GM23338 (cell line): ENCODE measurements around the gene ABCB6. TPM values are rescaled to one million over a fixed set of nuclear protein-coding genes. Genes with fewer than 3 reads are reported as not detected.

Experiments used
- ATAC-seq: fragments of 200-7000 bp; cut with Tn5 transposase; 3 replicates; pipeline ENCODE4 v1.9.1; 2020
- DNase-seq: peaks from one replicate; pipeline ENCODE4 v3.0.0-alpha.2; 2015; ENCODE audit warnings: low spot score
- H2AFZ ChIP-seq: fragments of 200-600 bp; sonication (generic); 2 replicates; pipeline ENCODE4 v1.8.0; 2016; ENCODE audit warnings: antibody characterized with exemption, mild to moderate bottlenecking, moderate library complexity
- H3F3A ChIP-seq: fragments of 200-600 bp; sonication (generic); replicated peaks from 2 replicates; pipeline ENCODE4 v1.8.0; 2017; ENCODE audit warnings: antibody characterized with exemption, mixed run types, low read depth
- H3K27ac ChIP-seq: fragments of 200-600 bp; sonication (generic); 2 replicates; pipeline ENCODE4 v1.6.1; 2016; ENCODE audit warnings: low read depth
- H3K27me3 ChIP-seq: fragments of 200-600 bp; sonication (generic); 2 replicates; pipeline ENCODE4 v1.8.0; 2016; ENCODE audit warnings: mild to moderate bottlenecking, mixed run types, moderate library complexity; ENCODE audit not compliant: insufficient read depth
- H3K36me3 ChIP-seq: fragments of 200-600 bp; sonication (generic); 2 replicates; pipeline ENCODE4 v1.8.0; 2016; ENCODE audit warnings: mild to moderate bottlenecking; ENCODE audit not compliant: insufficient read depth
- H3K4me1 ChIP-seq: fragments of 200-600 bp; sonication (generic); 2 replicates; pipeline ENCODE4 v1.8.0; 2016; ENCODE audit warnings: mild to moderate bottlenecking, moderate library complexity; ENCODE audit not compliant: insufficient read depth
- H3K4me2 ChIP-seq: fragments of 200-600 bp; sonication (generic); 2 replicates; pipeline ENCODE4 v1.7.1; 2017; ENCODE audit warnings: mixed run types
- H3K4me3 ChIP-seq: fragments of 200-600 bp; sonication (generic); 2 replicates; pipeline ENCODE4 v1.6.1; 2016; ENCODE audit warnings: mixed run types
- H3K79me2 ChIP-seq: fragments of 200-600 bp; sonication (generic); replicated peaks from 2 replicates; pipeline ENCODE4 v1.8.0; 2017; ENCODE audit warnings: mild to moderate bottlenecking; ENCODE audit not compliant: insufficient read depth
- H3K9me2 ChIP-seq: fragments of 200-600 bp; sonication (generic); 2 replicates; pipeline ENCODE4 v1.8.0; 2017; ENCODE audit not compliant: insufficient read depth
- H4K20me1 ChIP-seq: fragments of 200-600 bp; sonication (generic); replicated peaks from 2 replicates; pipeline ENCODE4 v1.8.0; 2017; ENCODE audit warnings: mild to moderate bottlenecking; ENCODE audit not compliant: insufficient read depth
- H3K27ac Mint-ChIP-seq: 2 replicates; pipeline ENCODE4 v1.8.0; 2020; ENCODE audit warnings: inconsistent platforms, mild to moderate bottlenecking, moderate library complexity, mixed read lengths
- H3K27me3 Mint-ChIP-seq: 3 replicates; pipeline ENCODE4 v1.8.0; 2022; ENCODE audit warnings: low read depth, mild to moderate bottlenecking, moderate library complexity, mixed read lengths, inconsistent platforms; ENCODE audit not compliant: insufficient read depth, poor library complexity
- H3K36me3 Mint-ChIP-seq: 3 replicates; pipeline ENCODE4 v1.8.0; 2021; ENCODE audit warnings: low read depth, mild to moderate bottlenecking, inconsistent platforms, moderate library complexity, mixed read lengths
- H3K4me1 Mint-ChIP-seq: 3 replicates; pipeline ENCODE4 v1.8.0; 2020; ENCODE audit warnings: mild to moderate bottlenecking, inconsistent platforms, mixed read lengths
- H3K4me3 Mint-ChIP-seq: 3 replicates; pipeline ENCODE4 v1.8.0; 2021; ENCODE audit warnings: moderate library complexity, mild to moderate bottlenecking, inconsistent platforms, mixed read lengths
- H3K9me3 Mint-ChIP-seq: 3 replicates; pipeline ENCODE4 v1.8.0; 2020; ENCODE audit warnings: moderate library complexity, mild to moderate bottlenecking, inconsistent platforms, mixed read lengths
- CREB1 ChIP-seq: fragments of 250-450 bp; sonication (Bioruptor Pico); IDR thresholded peaks from 2 replicates; pipeline ENCODE4 v1.5.0; 2020; ENCODE audit warnings: low read depth, mild to moderate bottlenecking, moderate library complexity
- EZH2 ChIP-seq: fragments of 200-600 bp; sonication (generic); IDR thresholded peaks from one replicate; pipeline ENCODE4 v1.8.0; 2017; ENCODE audit warnings: antibody characterized with exemption, mild to moderate bottlenecking, low read depth; ENCODE audit not compliant: unreplicated experiment
- EZH2phosphoT487 ChIP-seq: fragments of 200-600 bp; sonication (generic); IDR thresholded peaks from one replicate; pipeline ENCODE4 v1.8.1; 2018; ENCODE audit warnings: antibody characterized with exemption; ENCODE audit not compliant: unreplicated experiment
- JUNB ChIP-seq: IDR thresholded peaks from one replicate; pipeline ENCODE4 v1.6.1; 2016; ENCODE audit warnings: antibody characterized with exemption; ENCODE audit not compliant: unreplicated experiment
- NANOG ChIP-seq: IDR thresholded peaks from 2 replicates; pipeline ENCODE4 v1.6.1; 2016; ENCODE audit warnings: antibody characterized with exemption, borderline replicate concordance
- POLR2AphosphoS5 ChIP-seq: IDR thresholded peaks from 2 replicates; pipeline ENCODE4 v1.6.1; 2016; ENCODE audit warnings: antibody characterized with exemption, low read depth
- STAT1 ChIP-seq: IDR thresholded peaks from one replicate; pipeline ENCODE4 v1.6.1; 2016; ENCODE audit warnings: antibody characterized with exemption; ENCODE audit not compliant: unreplicated experiment
- ZNF114 ChIP-seq: fragments of 250-450 bp; sonication (Bioruptor Pico); IDR thresholded peaks from 2 replicates; pipeline ENCODE4 v1.5.0; 2020; ENCODE audit warnings: mild to moderate bottlenecking, moderate library complexity
- ZNF331 ChIP-seq: fragments of 250-450 bp; sonication (Bioruptor Pico); IDR thresholded peaks from 2 replicates; pipeline ENCODE4 v1.5.0; 2020; ENCODE audit warnings: low read depth, mild to moderate bottlenecking, moderate library complexity
- polyA plus RNA-seq: library from polyadenylated mRNA; unstranded; fragments of >200 nt; fragmentation: Nextera tagmentation; extraction: Ambion mirVana; gene quantifications from 2 replicates; pipeline ENCODE4 v1.2.1, GENCODE V29; 2016
- total RNA-seq: library from RNA; depleted of rRNA; stranded (reverse); fragments of >200 nt; shearing (Covaris generic); gene quantifications from 2 replicates; pipeline ENCODE4 v1.2.3, GENCODE V29; 2014
- TF ChIP-seq, protein P1 (sequence below): fragments of 250-450 bp; sonication (Bioruptor Pico); IDR thresholded peaks from 2 replicates; pipeline ENCODE4 v1.5.0; 2020; ENCODE audit warnings: mild to moderate bottlenecking, moderate library complexity
- TF ChIP-seq, protein P2 (sequence below): IDR thresholded peaks from one replicate; pipeline ENCODE4 v1.6.1; 2018; ENCODE audit warnings: antibody characterized with exemption; ENCODE audit not compliant: unreplicated experiment
- TF ChIP-seq, protein P3 (sequence below), 2 experiments: fragments of 200-600 bp in 1 of 2; sonication (generic) in 1 of 2; conservative IDR thresholded peaks; 2 replicates each; pipeline versions ENCODE4 v1.5.1 to v1.6.1; 2016 to 2017; ENCODE audit warnings: antibody characterized with exemption in 2 of 2, low read depth in 2 of 2, mild to moderate bottlenecking in 2 of 2, moderate library complexity in 1 of 2
- TF ChIP-seq, protein P4 (sequence below): IDR thresholded peaks from 2 replicates; pipeline ENCODE4 v1.6.1; 2016; ENCODE audit warnings: antibody characterized with exemption

The ABCB6 gene
- total and polyA plus RNA-seq, 2 experiments from 2014 or later = 26.2 to 35.1 TPM

DNA sequence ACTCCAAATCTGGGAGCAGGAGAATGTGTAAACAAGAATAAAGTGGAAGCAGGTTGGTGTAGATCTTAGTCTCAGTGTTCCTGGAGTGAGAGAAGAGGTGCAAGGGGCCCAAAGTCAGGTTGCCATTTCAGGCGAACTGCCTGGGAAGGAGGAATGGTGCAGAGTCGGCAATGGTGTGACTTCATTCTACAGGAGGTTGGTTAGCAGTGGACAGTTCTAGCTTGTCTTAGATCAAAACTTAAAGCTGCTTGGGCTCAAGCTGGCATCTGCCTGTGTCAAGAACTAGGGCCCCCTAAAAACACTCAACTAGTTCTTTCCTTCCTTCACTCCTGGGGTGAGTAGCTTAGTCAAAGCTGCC is 30.1 kb upstream of the ABCB6 start:
- Mint-ChIP-seq H3K4me1 (peaks cover 47% of the 10 kb centered on the region), H3K36me3 (peaks cover 44% of the 10 kb centered on the region), H3K4me3 (no peak overlapping the region; the same call in 2 of the 3 replicates), H3K9me3 (no peaks in the 10 kb centered on the region), H3K27ac (peak overlapping the region; percentile 75; the same call in 1 of the 2 replicates), H3K27me3 (peaks cover 22% of the 10 kb centered on the region)
- TF ChIP-seq NANOG = no peak
- no peak for TF ChIP-seq POLR2AphosphoS5
- TF ChIP-seq, protein P1, sequence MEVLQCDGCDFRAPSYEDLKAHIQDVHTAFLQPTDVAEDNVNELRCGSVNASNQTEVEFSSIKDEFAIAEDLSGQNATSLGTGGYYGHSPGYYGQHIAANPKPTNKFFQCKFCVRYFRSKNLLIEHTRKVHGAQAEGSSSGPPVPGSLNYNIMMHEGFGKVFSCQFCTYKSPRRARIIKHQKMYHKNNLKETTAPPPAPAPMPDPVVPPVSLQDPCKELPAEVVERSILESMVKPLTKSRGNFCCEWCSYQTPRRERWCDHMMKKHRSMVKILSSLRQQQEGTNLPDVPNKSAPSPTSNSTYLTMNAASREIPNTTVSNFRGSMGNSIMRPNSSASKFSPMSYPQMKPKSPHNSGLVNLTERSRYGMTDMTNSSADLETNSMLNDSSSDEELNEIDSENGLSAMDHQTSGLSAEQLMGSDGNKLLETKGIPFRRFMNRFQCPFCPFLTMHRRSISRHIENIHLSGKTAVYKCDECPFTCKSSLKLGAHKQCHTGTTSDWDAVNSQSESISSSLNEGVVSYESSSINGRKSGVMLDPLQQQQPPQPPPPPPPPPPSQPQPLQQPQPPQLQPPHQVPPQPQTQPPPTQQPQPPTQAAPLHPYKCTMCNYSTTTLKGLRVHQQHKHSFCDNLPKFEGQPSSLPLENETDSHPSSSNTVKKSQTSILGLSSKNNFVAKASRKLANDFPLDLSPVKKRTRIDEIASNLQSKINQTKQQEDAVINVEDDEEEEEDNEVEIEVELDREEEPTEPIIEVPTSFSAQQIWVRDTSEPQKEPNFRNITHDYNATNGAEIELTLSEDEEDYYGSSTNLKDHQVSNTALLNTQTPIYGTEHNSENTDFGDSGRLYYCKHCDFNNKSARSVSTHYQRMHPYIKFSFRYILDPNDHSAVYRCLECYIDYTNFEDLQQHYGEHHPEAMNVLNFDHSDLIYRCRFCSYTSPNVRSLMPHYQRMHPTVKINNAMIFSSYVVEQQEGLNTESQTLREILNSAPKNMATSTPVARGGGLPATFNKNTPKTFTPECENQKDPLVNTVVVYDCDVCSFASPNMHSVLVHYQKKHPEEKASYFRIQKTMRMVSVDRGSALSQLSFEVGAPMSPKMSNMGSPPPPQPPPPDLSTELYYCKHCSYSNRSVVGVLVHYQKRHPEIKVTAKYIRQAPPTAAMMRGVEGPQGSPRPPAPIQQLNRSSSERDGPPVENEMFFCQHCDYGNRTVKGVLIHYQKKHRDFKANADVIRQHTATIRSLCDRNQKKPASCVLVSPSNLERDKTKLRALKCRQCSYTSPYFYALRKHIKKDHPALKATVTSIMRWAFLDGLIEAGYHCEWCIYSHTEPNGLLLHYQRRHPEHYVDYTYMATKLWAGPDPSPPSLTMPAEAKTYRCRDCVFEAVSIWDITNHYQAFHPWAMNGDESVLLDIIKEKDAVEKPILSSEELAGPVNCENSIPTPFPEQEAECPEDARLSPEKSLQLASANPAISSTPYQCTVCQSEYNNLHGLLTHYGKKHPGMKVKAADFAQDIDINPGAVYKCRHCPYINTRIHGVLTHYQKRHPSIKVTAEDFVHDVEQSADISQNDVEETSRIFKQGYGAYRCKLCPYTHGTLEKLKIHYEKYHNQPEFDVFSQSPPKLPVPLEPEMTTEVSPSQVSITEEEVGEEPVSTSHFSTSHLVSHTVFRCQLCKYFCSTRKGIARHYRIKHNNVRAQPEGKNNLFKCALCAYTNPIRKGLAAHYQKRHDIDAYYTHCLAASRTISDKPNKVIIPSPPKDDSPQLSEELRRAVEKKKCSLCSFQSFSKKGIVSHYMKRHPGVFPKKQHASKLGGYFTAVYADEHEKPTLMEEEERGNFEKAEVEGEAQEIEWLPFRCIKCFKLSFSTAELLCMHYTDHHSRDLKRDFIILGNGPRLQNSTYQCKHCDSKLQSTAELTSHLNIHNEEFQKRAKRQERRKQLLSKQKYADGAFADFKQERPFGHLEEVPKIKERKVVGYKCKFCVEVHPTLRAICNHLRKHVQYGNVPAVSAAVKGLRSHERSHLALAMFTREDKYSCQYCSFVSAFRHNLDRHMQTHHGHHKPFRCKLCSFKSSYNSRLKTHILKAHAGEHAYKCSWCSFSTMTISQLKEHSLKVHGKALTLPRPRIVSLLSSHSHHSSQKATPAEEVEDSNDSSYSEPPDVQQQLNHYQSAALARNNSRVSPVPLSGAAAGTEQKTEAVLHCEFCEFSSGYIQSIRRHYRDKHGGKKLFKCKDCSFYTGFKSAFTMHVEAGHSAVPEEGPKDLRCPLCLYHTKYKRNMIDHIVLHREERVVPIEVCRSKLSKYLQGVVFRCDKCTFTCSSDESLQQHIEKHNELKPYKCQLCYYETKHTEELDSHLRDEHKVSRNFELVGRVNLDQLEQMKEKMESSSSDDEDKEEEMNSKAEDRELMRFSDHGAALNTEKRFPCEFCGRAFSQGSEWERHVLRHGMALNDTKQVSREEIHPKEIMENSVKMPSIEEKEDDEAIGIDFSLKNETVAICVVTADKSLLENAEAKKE (CRISPR knock-in tag) = no peak
- TF ChIP-seq EZH2phosphoT487 = no peak
- TF ChIP-seq, protein P2, sequence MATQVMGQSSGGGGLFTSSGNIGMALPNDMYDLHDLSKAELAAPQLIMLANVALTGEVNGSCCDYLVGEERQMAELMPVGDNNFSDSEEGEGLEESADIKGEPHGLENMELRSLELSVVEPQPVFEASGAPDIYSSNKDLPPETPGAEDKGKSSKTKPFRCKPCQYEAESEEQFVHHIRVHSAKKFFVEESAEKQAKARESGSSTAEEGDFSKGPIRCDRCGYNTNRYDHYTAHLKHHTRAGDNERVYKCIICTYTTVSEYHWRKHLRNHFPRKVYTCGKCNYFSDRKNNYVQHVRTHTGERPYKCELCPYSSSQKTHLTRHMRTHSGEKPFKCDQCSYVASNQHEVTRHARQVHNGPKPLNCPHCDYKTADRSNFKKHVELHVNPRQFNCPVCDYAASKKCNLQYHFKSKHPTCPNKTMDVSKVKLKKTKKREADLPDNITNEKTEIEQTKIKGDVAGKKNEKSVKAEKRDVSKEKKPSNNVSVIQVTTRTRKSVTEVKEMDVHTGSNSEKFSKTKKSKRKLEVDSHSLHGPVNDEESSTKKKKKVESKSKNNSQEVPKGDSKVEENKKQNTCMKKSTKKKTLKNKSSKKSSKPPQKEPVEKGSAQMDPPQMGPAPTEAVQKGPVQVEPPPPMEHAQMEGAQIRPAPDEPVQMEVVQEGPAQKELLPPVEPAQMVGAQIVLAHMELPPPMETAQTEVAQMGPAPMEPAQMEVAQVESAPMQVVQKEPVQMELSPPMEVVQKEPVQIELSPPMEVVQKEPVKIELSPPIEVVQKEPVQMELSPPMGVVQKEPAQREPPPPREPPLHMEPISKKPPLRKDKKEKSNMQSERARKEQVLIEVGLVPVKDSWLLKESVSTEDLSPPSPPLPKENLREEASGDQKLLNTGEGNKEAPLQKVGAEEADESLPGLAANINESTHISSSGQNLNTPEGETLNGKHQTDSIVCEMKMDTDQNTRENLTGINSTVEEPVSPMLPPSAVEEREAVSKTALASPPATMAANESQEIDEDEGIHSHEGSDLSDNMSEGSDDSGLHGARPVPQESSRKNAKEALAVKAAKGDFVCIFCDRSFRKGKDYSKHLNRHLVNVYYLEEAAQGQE = no peak
- TF ChIP-seq, protein P3, sequence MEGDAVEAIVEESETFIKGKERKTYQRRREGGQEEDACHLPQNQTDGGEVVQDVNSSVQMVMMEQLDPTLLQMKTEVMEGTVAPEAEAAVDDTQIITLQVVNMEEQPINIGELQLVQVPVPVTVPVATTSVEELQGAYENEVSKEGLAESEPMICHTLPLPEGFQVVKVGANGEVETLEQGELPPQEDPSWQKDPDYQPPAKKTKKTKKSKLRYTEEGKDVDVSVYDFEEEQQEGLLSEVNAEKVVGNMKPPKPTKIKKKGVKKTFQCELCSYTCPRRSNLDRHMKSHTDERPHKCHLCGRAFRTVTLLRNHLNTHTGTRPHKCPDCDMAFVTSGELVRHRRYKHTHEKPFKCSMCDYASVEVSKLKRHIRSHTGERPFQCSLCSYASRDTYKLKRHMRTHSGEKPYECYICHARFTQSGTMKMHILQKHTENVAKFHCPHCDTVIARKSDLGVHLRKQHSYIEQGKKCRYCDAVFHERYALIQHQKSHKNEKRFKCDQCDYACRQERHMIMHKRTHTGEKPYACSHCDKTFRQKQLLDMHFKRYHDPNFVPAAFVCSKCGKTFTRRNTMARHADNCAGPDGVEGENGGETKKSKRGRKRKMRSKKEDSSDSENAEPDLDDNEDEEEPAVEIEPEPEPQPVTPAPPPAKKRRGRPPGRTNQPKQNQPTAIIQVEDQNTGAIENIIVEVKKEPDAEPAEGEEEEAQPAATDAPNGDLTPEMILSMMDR (conservative IDR thresholded peaks at IDR 0.05; ENCODE audit: low read depth in 2 of 2) = no peak
- TF ChIP-seq EZH2 = no peak
- TF ChIP-seq CREB1 (CRISPR knock-in tag) = no peak
- no peak for TF ChIP-seq ZNF114 (CRISPR knock-in tag)
- no peak for TF ChIP-seq JUNB
- TF ChIP-seq, protein P4, sequence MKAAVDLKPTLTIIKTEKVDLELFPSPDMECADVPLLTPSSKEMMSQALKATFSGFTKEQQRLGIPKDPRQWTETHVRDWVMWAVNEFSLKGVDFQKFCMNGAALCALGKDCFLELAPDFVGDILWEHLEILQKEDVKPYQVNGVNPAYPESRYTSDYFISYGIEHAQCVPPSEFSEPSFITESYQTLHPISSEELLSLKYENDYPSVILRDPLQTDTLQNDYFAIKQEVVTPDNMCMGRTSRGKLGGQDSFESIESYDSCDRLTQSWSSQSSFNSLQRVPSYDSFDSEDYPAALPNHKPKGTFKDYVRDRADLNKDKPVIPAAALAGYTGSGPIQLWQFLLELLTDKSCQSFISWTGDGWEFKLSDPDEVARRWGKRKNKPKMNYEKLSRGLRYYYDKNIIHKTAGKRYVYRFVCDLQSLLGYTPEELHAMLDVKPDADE = no peak
- TF ChIP-seq STAT1 = no peak
- TF ChIP-seq ZNF331 (CRISPR knock-in tag) = no peak
- H3K4me3 ChIP-seq = no peak overlapping the region
- peaks cover 15% of the 10 kb centered on the region; the same call in 1 of the 2 replicates for H3K27me3 ChIP-seq
- no peaks in the 10 kb centered on the region for H4K20me1 ChIP-seq
- H3K9me2 ChIP-seq = no peaks in the 10 kb centered on the region
- no peak overlapping the region for H3K4me2 ChIP-seq
- no peak overlapping the region for H2AFZ ChIP-seq
- no peak for ATAC-seq
- peak overlapping the region; percentile 32; the same call in 1 of the 2 replicates for H3K27ac ChIP-seq
- H3K4me1 ChIP-seq = peaks cover 15% of the 10 kb centered on the region
- H3K36me3 ChIP-seq = peaks cover 3% of the 10 kb centered on the region; the same call in 1 of the 2 replicates
- no peaks in the 10 kb centered on the region for H3F3A ChIP-seq
- H3K79me2 ChIP-seq = 0 out of 2 replicates have a peak, but pooled peaks cover 4% of the 10 kb centered on the region
- no peak for DNase-seq
